ENCODE data around the gene NOTO.
A peak's percentile ranks its signal among the peaks of the same experiment; 100 is the strongest.
"Not testable (repeated sequence)": the region's sequence is repeated elsewhere in the genome, so short reads cannot be mapped to it uniquely, and the experiment has no call there.

The NOTO gene

GRCh38 chr2:73174244-73174643, 28.1 kb upstream of the NOTO start:
- no peaks in the 10 kb centered on the region for H3K36me3 ChIP-seq (ENCODE audit: control insufficient read depth in 1 of 2, insufficient read depth in 2 of 2, low read length in 2 of 2)
- peaks cover 33% of the 10 kb centered on the region for H3K27me3 ChIP-seq (ENCODE audit: low read depth, low read length)
- no peaks in the 10 kb centered on the region for H3K9me3 ChIP-seq (ENCODE audit: control insufficient read depth in 1 of 2, low read length in 2 of 2)
- H3K4me3 ChIP-seq (ENCODE audit: low read depth in 1 of 2, low read length in 2 of 2): no peak overlapping the region
- peaks cover 7 to 25% of the 10 kb centered on the region in 2 donors for H3K4me1 ChIP-seq (ENCODE audit: control insufficient read depth in 1 of 2, insufficient read depth in 2 of 2, low read length in 2 of 2)
- H3K27ac ChIP-seq (ENCODE audit: low read length): no peak overlapping the region

- no peaks in the 10 kb centered on the region for H3K9me3 ChIP-seq (ENCODE audit: control insufficient read depth in 1 of 2, low read length in 2 of 2)
- H3K27ac ChIP-seq (ENCODE audit: low read length): no peak overlapping the region
- no peaks in the 10 kb centered on the region for H3K36me3 ChIP-seq (ENCODE audit: control insufficient read depth in 1 of 2, insufficient read depth in 2 of 2, low read length in 2 of 2)
- H3K4me3 ChIP-seq (ENCODE audit: low read depth in 1 of 2, low read length in 2 of 2): peak overlapping the region in 1 of 2 donors; percentile 63
- H3K4me1 ChIP-seq (ENCODE audit: control insufficient read depth in 1 of 2, insufficient read depth in 2 of 2, low read length in 2 of 2): peaks cover 7 to 25% of the 10 kb centered on the region in 2 donors
- H3K27me3 ChIP-seq (ENCODE audit: low read depth, low read length): peaks cover 39% of the 10 kb centered on the region
Measured at GRCh38 chr2:73174941-73175662, 27.3 kb upstream of the NOTO start.

- Histone ChIP-seq H3K9me3 (ENCODE audit: control insufficient read depth in 1 of 2, low read length in 2 of 2) (no peaks in the 10 kb centered on the region), H3K27me3 (ENCODE audit: low read depth, low read length) (peaks cover 39% of the 10 kb centered on the region), H3K4me3 (ENCODE audit: low read depth in 1 of 2, low read length in 2 of 2) (peak overlapping the region; percentile 33 to 63), H3K4me1 (ENCODE audit: control insufficient read depth in 1 of 2, insufficient read depth in 2 of 2, low read length in 2 of 2) (peaks cover 7 to 25% of the 10 kb centered on the region in 2 donors), H3K27ac (ENCODE audit: low read length) (no peak overlapping the region), H3K36me3 (ENCODE audit: control insufficient read depth in 1 of 2, insufficient read depth in 2 of 2, low read length in 2 of 2) (no peaks in the 10 kb centered on the region)
Measured at GRCh38 chr2:73175663-73176204, 26.6 kb upstream of the NOTO start.

GRCh38 chr2:73176205-73176880, 26.0 kb upstream of the NOTO start:
- Histone ChIP-seq H3K27ac (ENCODE audit: low read length) (peak overlapping the region; percentile 58), H3K27me3 (ENCODE audit: low read depth, low read length) (peaks cover 39% of the 10 kb centered on the region), H3K36me3 (ENCODE audit: control insufficient read depth in 1 of 2, insufficient read depth in 2 of 2, low read length in 2 of 2) (no peaks in the 10 kb centered on the region), H3K9me3 (ENCODE audit: control insufficient read depth in 1 of 2, low read length in 2 of 2) (no peaks in the 10 kb centered on the region), H3K4me1 (ENCODE audit: control insufficient read depth in 1 of 2, insufficient read depth in 2 of 2, low read length in 2 of 2) (peaks cover 7 to 25% of the 10 kb centered on the region in 2 donors), H3K4me3 (ENCODE audit: low read depth in 1 of 2, low read length in 2 of 2) (peak overlapping the region; percentile 60 to 63)

GRCh38 chr2:73176881-73177644, 25.3 kb upstream of the NOTO start:
- peak overlapping the region; percentile 58 for H3K27ac ChIP-seq (ENCODE audit: low read length)
- no peaks in the 10 kb centered on the region for H3K9me3 ChIP-seq (ENCODE audit: control insufficient read depth in 1 of 2, low read length in 2 of 2)
- peaks cover 39% of the 10 kb centered on the region for H3K27me3 ChIP-seq (ENCODE audit: low read depth, low read length)
- H3K36me3 ChIP-seq (ENCODE audit: control insufficient read depth in 1 of 2, insufficient read depth in 2 of 2, low read length in 2 of 2): no peaks in the 10 kb centered on the region
- peaks cover 7 to 25% of the 10 kb centered on the region in 2 donors for H3K4me1 ChIP-seq (ENCODE audit: control insufficient read depth in 1 of 2, insufficient read depth in 2 of 2, low read length in 2 of 2)
- H3K4me3 ChIP-seq (ENCODE audit: low read depth in 1 of 2, low read length in 2 of 2): peak overlapping the region; percentile 60 to 63

- peak overlapping the region in 1 of 2 donors; percentile 63 for H3K4me3 ChIP-seq (ENCODE audit: low read depth in 1 of 2, low read length in 2 of 2)
- peaks cover 39% of the 10 kb centered on the region for H3K27me3 ChIP-seq (ENCODE audit: low read depth, low read length)
- peaks cover 7 to 25% of the 10 kb centered on the region in 2 donors for H3K4me1 ChIP-seq (ENCODE audit: control insufficient read depth in 1 of 2, insufficient read depth in 2 of 2, low read length in 2 of 2)
Measured at GRCh38 chr2:73177645-73178255, 24.6 kb upstream of the NOTO start.

GRCh38 chr2:73185965-73186364, 16.4 kb upstream of the NOTO start:
- Histone ChIP-seq H3K4me3 (ENCODE audit: low read depth in 1 of 2, low read length in 2 of 2) (no peak overlapping the region), H3K27me3 (ENCODE audit: low read depth, low read length) (peaks cover 5% of the 10 kb centered on the region), H3K36me3 (ENCODE audit: control insufficient read depth in 1 of 2, insufficient read depth in 2 of 2, low read length in 2 of 2) (no peaks in the 10 kb centered on the region), H3K9me3 (ENCODE audit: control insufficient read depth in 1 of 2, low read length in 2 of 2) (peaks cover 0 to 8% of the 10 kb centered on the region in 2 donors), H3K27ac (ENCODE audit: low read length) (no peak overlapping the region), H3K4me1 (ENCODE audit: control insufficient read depth in 1 of 2, insufficient read depth in 2 of 2, low read length in 2 of 2) (no peaks in the 10 kb centered on the region)

More at GRCh38 chr2:73177645-73178255, 24.6 kb upstream of the NOTO start:
- H3K27ac ChIP-seq (ENCODE audit: low read length): no peak overlapping the region
- no peaks in the 10 kb centered on the region for H3K9me3 ChIP-seq (ENCODE audit: control insufficient read depth in 1 of 2, low read length in 2 of 2)
- H3K36me3 ChIP-seq (ENCODE audit: control insufficient read depth in 1 of 2, insufficient read depth in 2 of 2, low read length in 2 of 2): no peaks in the 10 kb centered on the region

GRCh38 chr2:73187549-73187948, 14.8 kb upstream of the NOTO start:
- H3K27me3 ChIP-seq (ENCODE audit: low read depth, low read length): peaks cover 5% of the 10 kb centered on the region
- H3K4me3 ChIP-seq (ENCODE audit: low read depth in 1 of 2, low read length in 2 of 2): no peak overlapping the region
- peaks cover 0 to 8% of the 10 kb centered on the region in 2 donors for H3K9me3 ChIP-seq (ENCODE audit: control insufficient read depth in 1 of 2, low read length in 2 of 2)
- no peaks in the 10 kb centered on the region for H3K4me1 ChIP-seq (ENCODE audit: control insufficient read depth in 1 of 2, insufficient read depth in 2 of 2, low read length in 2 of 2)
- H3K27ac ChIP-seq (ENCODE audit: low read length): no peak overlapping the region
- H3K36me3 ChIP-seq (ENCODE audit: control insufficient read depth in 1 of 2, insufficient read depth in 2 of 2, low read length in 2 of 2): no peaks in the 10 kb centered on the region

GRCh38 chr2:73197579-73197978, 4.8 kb upstream of the NOTO start:
- H3K9me3 ChIP-seq (ENCODE audit: control insufficient read depth in 1 of 2, low read length in 2 of 2): no peaks in the 10 kb centered on the region
- no peaks in the 10 kb centered on the region for H3K36me3 ChIP-seq (ENCODE audit: control insufficient read depth in 1 of 2, insufficient read depth in 2 of 2, low read length in 2 of 2)
- H3K27ac ChIP-seq (ENCODE audit: low read length): no peak overlapping the region
- H3K4me1 ChIP-seq (ENCODE audit: control insufficient read depth in 1 of 2, insufficient read depth in 2 of 2, low read length in 2 of 2): peaks cover 0 to 7% of the 10 kb centered on the region in 2 donors
- H3K27me3 ChIP-seq (ENCODE audit: low read depth, low read length): peaks cover 9% of the 10 kb centered on the region
- no peak overlapping the region for H3K4me3 ChIP-seq (ENCODE audit: low read depth in 1 of 2, low read length in 2 of 2)

GRCh38 chr2:73200281-73200680, 2.1 kb upstream of the NOTO start:
- H3K36me3 ChIP-seq (ENCODE audit: control insufficient read depth in 1 of 2, insufficient read depth in 2 of 2, low read length in 2 of 2); H3K27ac ChIP-seq (ENCODE audit: low read length); H3K9me3 ChIP-seq (ENCODE audit: control insufficient read depth in 1 of 2, low read length in 2 of 2); H3K4me3 ChIP-seq (ENCODE audit: low read depth in 1 of 2, low read length in 2 of 2): not testable (repeated sequence)
- H3K4me1 ChIP-seq (ENCODE audit: control insufficient read depth in 1 of 2, insufficient read depth in 2 of 2, low read length in 2 of 2): peaks cover 0 to 17% of the 10 kb centered on the region in 2 donors
- H3K27me3 ChIP-seq (ENCODE audit: low read depth, low read length): peaks cover 23% of the 10 kb centered on the region

Data from muscle layer of duodenum (tissue), 2 donors.